HG03575 (cell line): Measurements from ENCODE around the gene TMEM167A.
A peak's percentile ranks its signal among the peaks of the same experiment; 100 is the strongest.

Experiments used
- ATAC-seq: cut with Tn5 transposase; IDR thresholded peaks from one replicate; pipeline ENCODE4 v1.9.1; 2021; ENCODE audit not compliant: unreplicated experiment, insufficient number of reproducible peaks, low FRiP score; ENCODE audit errors: extremely low read depth

The TMEM167A gene, protein sequence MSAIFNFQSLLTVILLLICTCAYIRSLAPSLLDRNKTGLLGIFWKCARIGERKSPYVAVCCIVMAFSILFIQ

GRCh38 chr5:83076742-83077661, at the start of gene TMEM167A, which contains the start of gene XRCC4:
TMEM167A (minus strand) TSS chr5:83077394; CDS start chr5:83077323, 71 bp downstream.
XRCC4 (plus strand) TSS chr5:83077547; CDS start chr5:83104920, 27,373 bp downstream.
- ATAC-seq: peak; percentile 93

DNA sequence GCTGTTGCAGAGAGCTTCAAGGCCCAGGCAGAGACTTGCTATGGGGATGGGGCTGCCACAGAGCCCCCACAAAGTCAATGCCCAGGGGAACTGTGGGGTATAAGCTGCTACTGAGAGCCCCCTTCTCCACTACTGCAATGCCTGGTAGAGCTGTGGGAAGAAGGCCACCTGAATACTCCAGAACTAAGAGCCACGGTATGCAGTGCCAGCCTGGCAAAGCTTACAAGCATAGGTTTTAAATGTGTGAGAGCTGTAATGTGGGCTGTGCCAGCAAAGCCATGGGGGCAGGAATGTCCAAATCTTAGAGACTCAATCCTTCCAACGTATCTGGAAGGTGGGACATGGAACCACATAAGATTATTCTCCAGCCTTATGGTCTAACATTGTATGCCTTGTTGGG, 49.3 kb upstream of the TMEM167A start:
- ATAC-seq: no peak

- ATAC-seq: no peak
Measured at GRCh38 chr5:83125560-83125959, 48.4 kb upstream of the TMEM167A start.

- no peak for ATAC-seq
Measured at GRCh38 chr5:83124593-83124992, 47.4 kb upstream of the TMEM167A start.

- no peak for ATAC-seq
Measured at GRCh38 chr5:83118976-83119375, 41.8 kb upstream of the TMEM167A start.

GRCh38 chr5:83118471-83118870, 41.3 kb upstream of the TMEM167A start:
- no peak for ATAC-seq

GRCh38 chr5:83115816-83116215, 38.6 kb upstream of the TMEM167A start:
- no peak for ATAC-seq

GRCh38 chr5:83109380-83109779, 32.2 kb upstream of the TMEM167A start:
- ATAC-seq: no peak

DNA sequence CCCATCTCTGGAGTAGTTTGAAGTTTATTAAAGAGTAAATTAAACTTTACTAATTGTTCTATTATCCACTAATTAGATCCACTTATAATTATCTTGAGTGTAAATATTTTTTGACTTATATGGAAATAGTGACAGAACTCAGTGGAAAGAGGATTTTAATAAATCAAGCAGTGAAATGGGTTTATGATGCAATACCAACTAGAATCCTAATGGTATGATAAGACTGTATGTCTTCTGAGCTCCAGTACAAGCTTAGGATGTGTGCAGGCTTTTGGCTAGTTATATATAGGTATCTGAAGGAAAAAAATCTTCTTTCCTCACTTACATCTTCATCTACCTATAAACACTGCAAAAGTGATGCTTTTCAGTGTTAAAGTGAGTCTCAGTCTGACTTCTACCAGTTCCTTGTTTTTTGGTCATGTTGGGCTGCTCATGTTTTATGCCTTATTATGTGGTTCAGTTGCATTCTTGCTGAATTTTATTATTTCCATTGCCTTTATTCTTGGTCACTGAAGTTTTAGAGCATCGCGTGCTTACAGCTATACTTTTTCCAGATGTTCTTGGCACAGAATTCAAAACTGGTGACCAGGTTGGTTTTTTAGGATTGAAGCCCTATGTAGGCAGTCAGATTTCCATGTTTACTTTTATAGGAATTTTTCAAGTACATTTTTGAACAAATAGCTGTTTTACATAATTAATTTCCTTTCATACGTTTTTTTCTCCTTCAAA, 30.7 kb upstream of the TMEM167A start:
- ATAC-seq: no peak

- ATAC-seq: no peak
Measured at GRCh38 chr5:83104021-83104420, 26.8 kb upstream of the TMEM167A start.

DNA sequence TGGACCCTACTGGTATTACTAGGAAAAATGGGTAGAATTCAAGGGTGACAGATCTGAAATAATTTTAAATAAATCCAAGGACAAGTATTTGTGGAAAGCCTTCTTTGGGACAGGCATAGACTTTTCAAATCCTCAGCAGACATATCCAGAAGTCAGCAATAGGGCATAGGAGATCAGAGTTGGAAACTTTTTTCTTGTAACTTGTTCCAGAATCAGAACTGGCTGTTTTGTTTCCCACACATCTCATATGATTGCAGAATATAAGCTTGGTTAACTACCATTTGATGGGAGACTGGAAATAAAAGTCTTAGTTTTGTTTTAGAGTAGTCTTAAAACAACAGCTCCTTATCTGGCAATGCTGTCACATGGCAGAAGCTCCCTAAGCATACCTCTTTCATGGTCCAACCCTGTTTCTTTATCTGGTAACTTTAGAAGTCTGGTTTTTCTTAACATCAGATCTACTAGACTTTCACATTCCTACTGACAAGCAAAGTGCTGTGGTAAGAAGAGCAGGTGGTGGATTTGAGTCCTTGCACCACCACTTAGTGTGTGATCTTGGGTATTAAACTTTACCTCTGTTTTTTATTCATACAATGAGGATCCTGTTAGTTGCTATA, 25.3 kb upstream of the TMEM167A start:
- no peak for ATAC-seq

DNA sequence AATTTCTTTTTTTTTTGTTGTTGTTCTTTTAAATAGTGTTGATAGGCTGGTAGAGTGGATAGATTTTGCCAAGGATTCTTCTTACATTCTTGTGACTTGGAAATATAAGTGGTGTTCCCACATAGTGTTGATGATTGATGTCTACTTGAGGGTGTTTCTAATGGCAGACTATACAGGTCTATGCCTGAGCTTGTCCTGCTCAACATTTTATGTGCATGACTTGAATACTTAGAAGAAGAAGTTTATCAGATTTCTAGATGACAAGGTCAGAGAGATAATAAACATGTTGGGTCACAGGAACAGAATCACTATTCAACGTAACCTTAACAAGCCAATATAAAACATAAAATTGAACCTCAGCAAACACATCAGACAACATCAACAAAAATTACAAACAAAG, 24.3 kb upstream of the TMEM167A start:
- no peak for ATAC-seq

- ATAC-seq: no peak
Measured at GRCh38 chr5:83099445-83099844, 22.3 kb upstream of the TMEM167A start.

DNA sequence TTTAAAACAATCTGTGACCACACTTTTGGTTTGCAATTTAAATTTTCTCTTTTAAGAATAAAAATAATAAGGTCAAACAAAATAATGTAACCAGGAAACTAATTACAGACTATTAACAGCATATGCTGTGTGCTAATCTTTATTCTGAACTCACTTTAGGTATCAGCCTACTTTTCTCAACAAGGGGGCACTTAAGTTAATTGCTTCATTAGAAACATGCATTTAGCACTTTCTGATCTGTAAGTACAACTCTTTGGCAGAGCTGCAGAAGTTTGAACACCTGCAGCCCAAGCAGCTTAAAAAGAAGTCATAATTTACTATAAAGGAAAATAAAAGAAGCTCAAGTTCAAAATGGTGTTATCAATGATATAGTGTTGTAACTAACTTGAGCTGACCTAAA, 21.8 kb upstream of the TMEM167A start:
- no peak for ATAC-seq

GRCh38 chr5:83097689-83098231, 20.6 kb upstream of the TMEM167A start:
- no peak for ATAC-seq

DNA sequence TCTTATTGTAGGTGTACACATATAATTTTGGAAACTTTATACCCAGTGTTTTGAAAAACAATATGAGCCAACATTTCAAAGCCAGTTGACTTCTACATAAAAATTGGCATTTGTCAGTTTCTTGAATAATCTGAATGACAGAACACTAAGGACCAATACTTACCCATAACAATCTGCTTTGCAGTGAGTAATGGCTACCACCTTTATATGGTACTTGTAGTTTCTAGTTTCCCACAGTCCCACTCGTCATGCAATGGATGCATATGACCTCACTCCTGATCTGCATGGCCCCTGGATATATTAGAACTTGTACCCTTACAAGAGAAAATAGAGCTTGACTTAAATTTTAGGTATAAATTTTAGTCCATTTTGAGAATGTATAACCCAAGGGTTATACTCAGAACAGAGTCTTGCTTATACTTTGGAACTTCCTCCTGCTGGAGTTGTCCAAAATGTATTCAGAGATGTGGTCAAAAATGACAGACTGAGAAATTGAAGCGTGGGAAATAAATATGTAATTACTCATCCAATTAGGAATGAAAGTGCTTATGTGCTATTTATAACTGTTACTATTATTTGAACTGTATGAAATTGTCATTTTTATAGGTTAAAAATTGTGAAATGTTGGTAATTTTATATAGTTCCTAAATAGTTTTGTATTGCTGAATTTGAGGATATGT, 19.6 kb upstream of the TMEM167A start:
- ATAC-seq: no peak

GRCh38 chr5:83095957-83096539, 18.9 kb upstream of the TMEM167A start:
- no peak for ATAC-seq

GRCh38 chr5:83095163-83095956, 18.2 kb upstream of the TMEM167A start:
- ATAC-seq: no peak
